ENCODE data around the gene GRIK3. TPM values are rescaled to one million over a fixed set of nuclear protein-coding genes. Genes with fewer than 3 reads are reported as not detected.
"Not testable (repeated sequence)": the region's sequence is repeated elsewhere in the genome, so short reads cannot be mapped to it uniquely, and the experiment has no call there.

Gene GRIK3
- polyA plus RNA-seq, 2 of the 4 experiments (the other 2 are of a cell fraction), result not detected

DNA sequence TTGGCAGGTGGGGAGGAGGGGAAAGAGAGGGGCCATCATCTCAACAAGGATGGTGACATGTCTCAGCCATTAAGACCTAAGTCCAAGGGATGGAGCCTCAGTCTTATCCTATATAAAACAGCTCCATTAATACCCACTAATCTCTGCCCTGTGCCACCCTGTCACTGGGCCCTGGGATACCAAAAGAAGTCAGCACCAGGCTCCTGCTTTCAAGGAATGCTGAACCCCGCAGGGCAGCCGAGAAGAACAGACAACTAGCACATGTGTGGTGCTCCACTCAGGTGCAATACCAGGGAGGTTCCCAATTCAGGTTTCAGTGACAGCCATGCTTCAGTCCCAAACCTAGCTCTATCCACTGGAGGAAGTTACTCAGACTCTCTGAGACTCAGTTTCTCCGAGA, 128.4 kb downstream of the GRIK3 start:
- FAIRE-seq, result no peak
- 0% methylated on average over 1 of the region's 3 CpGs for WGBS (ENCODE audit: missing lambda C conversion rate)
- no peak overlapping the region for H3K4me2 ChIP-seq
- no peaks in the 10 kb centered on the region for H3K9me3 ChIP-seq
- TF ChIP-seq SREBF2 (IDR thresholded peaks at IDR 0.05) (no peak), HDAC2 (IDR thresholded peaks at IDR 0.05) (no peak), HEYL (CRISPR knock-in tag; IDR thresholded peaks at IDR 0.05) (no peak), NPAS2 (CRISPR knock-in tag; IDR thresholded peaks at IDR 0.05; ENCODE audit: borderline replicate concordance) (no peak), CBX8 (IDR thresholded peaks at IDR 0.05) (no peak), JUN (IDR thresholded peaks at IDR 0.05) (no peak)
- TF ChIP-seq, protein P1, sequence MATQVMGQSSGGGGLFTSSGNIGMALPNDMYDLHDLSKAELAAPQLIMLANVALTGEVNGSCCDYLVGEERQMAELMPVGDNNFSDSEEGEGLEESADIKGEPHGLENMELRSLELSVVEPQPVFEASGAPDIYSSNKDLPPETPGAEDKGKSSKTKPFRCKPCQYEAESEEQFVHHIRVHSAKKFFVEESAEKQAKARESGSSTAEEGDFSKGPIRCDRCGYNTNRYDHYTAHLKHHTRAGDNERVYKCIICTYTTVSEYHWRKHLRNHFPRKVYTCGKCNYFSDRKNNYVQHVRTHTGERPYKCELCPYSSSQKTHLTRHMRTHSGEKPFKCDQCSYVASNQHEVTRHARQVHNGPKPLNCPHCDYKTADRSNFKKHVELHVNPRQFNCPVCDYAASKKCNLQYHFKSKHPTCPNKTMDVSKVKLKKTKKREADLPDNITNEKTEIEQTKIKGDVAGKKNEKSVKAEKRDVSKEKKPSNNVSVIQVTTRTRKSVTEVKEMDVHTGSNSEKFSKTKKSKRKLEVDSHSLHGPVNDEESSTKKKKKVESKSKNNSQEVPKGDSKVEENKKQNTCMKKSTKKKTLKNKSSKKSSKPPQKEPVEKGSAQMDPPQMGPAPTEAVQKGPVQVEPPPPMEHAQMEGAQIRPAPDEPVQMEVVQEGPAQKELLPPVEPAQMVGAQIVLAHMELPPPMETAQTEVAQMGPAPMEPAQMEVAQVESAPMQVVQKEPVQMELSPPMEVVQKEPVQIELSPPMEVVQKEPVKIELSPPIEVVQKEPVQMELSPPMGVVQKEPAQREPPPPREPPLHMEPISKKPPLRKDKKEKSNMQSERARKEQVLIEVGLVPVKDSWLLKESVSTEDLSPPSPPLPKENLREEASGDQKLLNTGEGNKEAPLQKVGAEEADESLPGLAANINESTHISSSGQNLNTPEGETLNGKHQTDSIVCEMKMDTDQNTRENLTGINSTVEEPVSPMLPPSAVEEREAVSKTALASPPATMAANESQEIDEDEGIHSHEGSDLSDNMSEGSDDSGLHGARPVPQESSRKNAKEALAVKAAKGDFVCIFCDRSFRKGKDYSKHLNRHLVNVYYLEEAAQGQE (IDR thresholded peaks at IDR 0.05), result no peak
- ChIA-PET POLR2A (no interaction called here), CTCF (no interaction called here)
- no peak overlapping the region for H3K27ac ChIP-seq
- no peak for DNase-seq (ENCODE audit: low read depth in 1 of 2, low spot score in 1 of 2)
- ATAC-seq, result no peak
- no peak overlapping the region for H3K4me3 ChIP-seq
- no peaks in the 10 kb centered on the region for H3K4me1 ChIP-seq

DNA sequence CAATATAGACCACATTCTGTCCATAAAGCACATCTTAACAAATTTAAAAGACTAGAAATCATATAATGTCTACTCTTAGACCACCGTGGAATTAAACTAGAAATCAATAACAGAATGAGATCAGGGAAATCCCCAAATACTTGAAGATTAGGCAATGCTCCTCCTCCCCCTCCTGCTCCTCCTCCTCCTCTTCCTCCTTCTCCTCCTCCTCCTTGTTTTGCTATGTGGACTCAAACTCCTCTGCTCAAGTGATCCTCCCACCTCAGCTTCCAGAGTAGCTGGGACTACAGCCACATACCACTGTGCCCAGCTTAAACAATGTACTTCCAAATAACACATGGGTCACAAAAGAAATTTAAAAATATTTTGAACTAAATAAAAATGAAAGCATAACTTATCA, 134.2 kb downstream of the GRIK3 start:
- ATAC-seq (no peak), FAIRE-seq (no peak), DNase-seq (ENCODE audit: low read depth in 1 of 2, low spot score in 1 of 2) (no peak)
- Histone ChIP-seq H3K27ac (no peak overlapping the region), H3K4me3 (no peak overlapping the region), H3K4me1 (no peaks in the 10 kb centered on the region), H3K4me2 (no peak overlapping the region), H3K9me3 (no peaks in the 10 kb centered on the region)
- ChIA-PET CTCF (no interaction called here), POLR2A (no interaction called here)
- WGBS (ENCODE audit: missing lambda C conversion rate), result 0% methylated on average over 1 of the region's 1 CpG
- TF ChIP-seq, protein P2, sequence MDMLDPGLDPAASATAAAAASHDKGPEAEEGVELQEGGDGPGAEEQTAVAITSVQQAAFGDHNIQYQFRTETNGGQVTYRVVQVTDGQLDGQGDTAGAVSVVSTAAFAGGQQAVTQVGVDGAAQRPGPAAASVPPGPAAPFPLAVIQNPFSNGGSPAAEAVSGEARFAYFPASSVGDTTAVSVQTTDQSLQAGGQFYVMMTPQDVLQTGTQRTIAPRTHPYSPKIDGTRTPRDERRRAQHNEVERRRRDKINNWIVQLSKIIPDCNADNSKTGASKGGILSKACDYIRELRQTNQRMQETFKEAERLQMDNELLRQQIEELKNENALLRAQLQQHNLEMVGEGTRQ (IDR thresholded peaks at IDR 0.05), result no peak
- no peak for TF ChIP-seq POLR2AphosphoS2 (conservative IDR thresholded peaks at IDR 0.05; ENCODE audit: low read length)
- no peak for TF ChIP-seq POLR2A (IDR thresholded peaks at IDR 0.05; ENCODE audit: low read length)
- TF ChIP-seq ZFP36 (IDR thresholded peaks at IDR 0.05; ENCODE audit: borderline replicate concordance, partially characterized antibody), result no peak
- TF ChIP-seq, protein P3, sequence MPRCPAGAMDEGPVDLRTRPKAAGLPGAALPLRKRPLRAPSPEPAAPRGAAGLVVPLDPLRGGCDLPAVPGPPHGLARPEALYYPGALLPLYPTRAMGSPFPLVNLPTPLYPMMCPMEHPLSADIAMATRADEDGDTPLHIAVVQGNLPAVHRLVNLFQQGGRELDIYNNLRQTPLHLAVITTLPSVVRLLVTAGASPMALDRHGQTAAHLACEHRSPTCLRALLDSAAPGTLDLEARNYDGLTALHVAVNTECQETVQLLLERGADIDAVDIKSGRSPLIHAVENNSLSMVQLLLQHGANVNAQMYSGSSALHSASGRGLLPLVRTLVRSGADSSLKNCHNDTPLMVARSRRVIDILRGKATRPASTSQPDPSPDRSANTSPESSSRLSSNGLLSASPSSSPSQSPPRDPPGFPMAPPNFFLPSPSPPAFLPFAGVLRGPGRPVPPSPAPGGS (IDR thresholded peaks at IDR 0.05), result no peak
- TF ChIP-seq, protein P4, sequence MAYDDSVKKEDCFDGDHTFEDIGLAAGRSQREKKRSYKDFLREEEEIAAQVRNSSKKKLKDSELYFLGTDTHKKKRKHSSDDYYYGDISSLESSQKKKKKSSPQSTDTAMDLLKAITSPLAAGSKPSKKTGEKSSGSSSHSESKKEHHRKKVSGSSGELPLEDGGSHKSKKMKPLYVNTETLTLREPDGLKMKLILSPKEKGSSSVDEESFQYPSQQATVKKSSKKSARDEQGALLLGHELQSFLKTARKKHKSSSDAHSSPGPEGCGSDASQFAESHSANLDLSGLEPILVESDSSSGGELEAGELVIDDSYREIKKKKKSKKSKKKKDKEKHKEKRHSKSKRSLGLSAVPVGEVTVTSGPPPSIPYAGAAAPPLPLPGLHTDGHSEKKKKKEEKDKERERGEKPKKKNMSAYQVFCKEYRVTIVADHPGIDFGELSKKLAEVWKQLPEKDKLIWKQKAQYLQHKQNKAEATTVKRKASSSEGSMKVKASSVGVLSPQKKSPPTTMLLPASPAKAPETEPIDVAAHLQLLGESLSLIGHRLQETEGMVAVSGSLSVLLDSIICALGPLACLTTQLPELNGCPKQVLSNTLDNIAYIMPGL (CRISPR knock-in tag; IDR thresholded peaks at IDR 0.05; ENCODE audit: borderline replicate concordance), result no peak
- TF ChIP-seq HOXB13 (CRISPR knock-in tag; IDR thresholded peaks at IDR 0.05; ENCODE audit: low read depth), result no peak
- TF ChIP-seq HDAC2 (IDR thresholded peaks at IDR 0.05), result no peak
- no peak for TF ChIP-seq CHD2 (IDR thresholded peaks at IDR 0.05; ENCODE audit: low read length, partially characterized antibody)
- TF ChIP-seq RNF2 (IDR thresholded peaks at IDR 0.05; ENCODE audit: borderline replicate concordance, low read depth), result no peak
- no peak for TF ChIP-seq KDM1A (IDR thresholded peaks at IDR 0.05; ENCODE audit: low read depth)
- TF ChIP-seq, protein P5, sequence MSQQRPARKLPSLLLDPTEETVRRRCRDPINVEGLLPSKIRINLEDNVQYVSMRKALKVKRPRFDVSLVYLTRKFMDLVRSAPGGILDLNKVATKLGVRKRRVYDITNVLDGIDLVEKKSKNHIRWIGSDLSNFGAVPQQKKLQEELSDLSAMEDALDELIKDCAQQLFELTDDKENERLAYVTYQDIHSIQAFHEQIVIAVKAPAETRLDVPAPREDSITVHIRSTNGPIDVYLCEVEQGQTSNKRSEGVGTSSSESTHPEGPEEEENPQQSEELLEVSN (IDR thresholded peaks at IDR 0.05; ENCODE audit: borderline replicate concordance, low read depth), result no peak
- no peak for TF ChIP-seq RAD21 (conservative IDR thresholded peaks at IDR 0.05 in 1 of 2, IDR thresholded peaks at IDR 0.05 in 1 of 2)
- no peak for TF ChIP-seq ZC3H11A (IDR thresholded peaks at IDR 0.05)
- TF ChIP-seq NFE2L2 (conservative IDR thresholded peaks at IDR 0.05; ENCODE audit: low read length), result no peak
- TF ChIP-seq KDM5A (IDR thresholded peaks at IDR 0.05), result no peak
- TF ChIP-seq CBX2 (IDR thresholded peaks at IDR 0.05; ENCODE audit: borderline replicate concordance, low read depth), result no peak

DNA sequence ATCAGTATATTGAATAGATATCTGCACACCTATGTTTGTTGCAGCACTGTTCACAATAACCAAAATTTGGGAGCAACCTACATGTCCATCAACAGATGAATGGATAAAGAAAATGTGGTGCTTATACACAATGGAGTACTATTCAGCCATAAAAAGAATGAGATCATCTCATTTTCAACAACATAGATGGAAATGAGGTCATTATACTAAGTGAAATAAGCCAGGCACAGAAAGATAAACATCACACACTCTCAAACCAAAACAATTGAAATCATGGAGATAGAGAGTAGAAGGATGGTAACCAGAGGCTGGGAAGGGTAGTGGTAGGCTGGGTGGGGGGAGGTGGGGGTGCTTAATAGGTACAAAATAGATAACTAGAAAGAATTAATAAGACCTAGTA, 136.5 kb downstream of the GRIK3 start:
- CTCF ChIA-PET; DNase-seq (ENCODE audit: low read depth in 1 of 2, low spot score in 1 of 2); H3K27ac ChIP-seq; H3K4me3 ChIP-seq; H3K4me2 ChIP-seq; FAIRE-seq; POLR2A ChIA-PET; H3K4me1 ChIP-seq; ATAC-seq; H3K9me3 ChIP-seq: not testable (repeated sequence)
